NCI-H1092 (cell line): Measurements from ENCODE around the gene DPPA2.

Source experiments
- DNase-seq: peaks from one replicate; lab custom pipeline; 2025; lab: John Stamatoyannopoulos, UW

The DPPA2 gene

DNA sequence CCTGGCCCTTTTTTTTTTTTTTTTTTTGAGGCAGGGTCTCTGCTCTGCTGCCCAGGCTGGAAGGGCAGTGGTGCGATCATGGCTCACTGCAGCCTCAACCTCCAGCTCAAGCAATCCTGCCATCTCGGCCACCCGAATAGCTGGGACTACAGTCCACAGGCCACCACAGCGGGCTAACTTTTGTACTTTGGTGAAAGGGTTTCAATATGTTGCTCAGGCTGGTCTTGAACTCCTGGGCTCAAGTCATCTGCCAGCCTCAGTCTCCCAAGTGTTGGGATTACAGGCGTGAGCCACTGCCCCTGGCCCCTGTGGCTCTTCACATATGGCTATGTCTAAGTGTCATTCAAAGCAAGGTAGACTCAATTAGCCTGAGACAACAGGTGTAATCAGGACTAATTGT, 8.8 kb upstream of the DPPA2 start:
- DNase-seq: no peak

DNA sequence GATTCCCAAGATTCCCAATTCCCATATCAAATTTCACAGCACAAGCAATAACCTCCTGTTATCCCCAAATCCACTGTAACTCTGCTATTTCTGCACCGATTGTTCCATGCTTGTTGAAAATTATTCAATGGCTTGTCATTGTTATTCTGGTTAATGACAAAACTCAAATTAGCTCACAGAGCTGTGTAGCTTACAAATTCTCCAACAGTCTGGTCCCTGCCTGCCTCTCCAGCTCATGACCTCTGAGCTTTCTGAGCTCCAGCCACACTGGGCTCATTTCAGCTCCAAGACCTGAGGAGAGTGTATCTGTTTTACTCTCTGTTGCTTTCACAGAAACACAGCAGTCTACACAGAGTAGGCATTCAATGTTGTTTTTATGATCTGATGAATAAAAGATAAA, 3.3 kb downstream of the DPPA2 start:
- DNase-seq: no peak

DNA sequence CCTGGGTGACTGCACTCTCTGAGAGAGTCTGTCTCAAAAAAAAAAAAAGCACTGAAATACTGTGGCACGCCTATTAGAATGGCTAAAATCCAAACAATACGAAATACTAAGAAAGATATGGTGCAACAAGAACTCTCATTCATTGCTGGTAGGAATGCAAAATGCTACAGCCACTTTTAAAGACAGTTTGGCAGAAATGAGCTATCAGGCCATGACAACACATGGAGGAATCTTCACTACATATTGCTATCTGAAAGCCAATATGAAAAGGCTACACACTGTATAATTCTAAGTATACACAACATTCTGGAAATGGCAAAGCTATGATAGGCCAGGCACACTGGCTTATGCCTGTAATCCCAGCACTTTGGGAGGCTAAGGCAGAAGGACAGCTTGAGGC, 18.8 kb downstream of the DPPA2 start:
- DNase-seq: no peak

DNA sequence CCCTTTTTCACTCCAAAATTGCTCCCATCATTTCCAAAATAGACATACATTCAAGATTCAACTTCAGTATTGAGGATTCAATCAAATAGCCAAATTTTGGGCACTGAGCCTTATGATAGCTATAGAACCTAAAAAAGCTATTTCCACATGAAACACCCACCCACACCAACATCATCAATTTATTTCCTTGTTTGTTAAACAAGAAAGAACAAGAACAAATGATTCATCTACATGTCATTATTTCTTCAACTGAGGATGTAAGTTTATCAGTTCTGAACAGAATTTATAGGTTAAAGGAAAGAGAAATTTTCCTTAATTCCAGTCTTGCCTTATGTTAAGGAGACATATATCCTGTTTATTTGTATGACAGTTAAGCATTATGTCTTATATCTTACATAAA, 32.2 kb downstream of the DPPA2 start:
- no peak for DNase-seq

DNA sequence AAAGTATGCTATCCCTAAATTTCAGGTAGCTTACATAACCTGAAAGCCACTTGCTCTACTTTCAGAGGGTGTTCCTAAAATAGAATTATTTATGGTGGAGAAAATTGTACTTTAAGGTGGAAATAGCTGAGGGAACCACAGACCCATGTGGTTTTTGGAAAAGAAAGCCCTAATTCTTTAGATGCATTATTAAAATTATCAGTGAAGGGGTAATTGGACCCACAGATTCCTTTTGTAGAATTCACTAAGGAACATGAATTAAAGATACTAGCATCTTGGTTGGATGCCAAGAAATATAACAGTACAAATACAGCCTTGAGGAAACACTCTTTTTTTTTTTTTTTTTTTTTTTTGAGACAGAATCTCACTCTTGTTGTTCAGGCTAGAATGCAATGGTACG, 37.8 kb downstream of the DPPA2 start:
- no peak for DNase-seq

DNA sequence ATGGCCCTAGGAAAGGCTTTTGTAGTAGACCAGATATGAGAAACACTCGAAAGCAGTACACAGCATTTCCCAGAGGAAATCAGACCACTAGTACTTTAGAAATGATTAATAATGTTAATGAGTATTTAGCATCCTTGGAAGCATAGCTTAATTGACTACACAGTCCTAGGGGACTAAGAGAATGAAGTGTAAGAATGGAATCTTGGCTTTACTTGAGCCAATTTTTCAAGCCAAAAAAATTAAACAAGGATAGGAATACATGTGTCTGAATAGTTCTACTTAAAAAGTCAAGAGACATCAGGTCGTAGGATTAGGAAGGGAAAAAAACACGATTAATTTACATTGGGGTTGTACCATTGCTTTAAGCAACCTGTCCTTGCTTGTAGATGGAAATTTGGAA, 38.2 kb downstream of the DPPA2 start:
- DNase-seq: no peak

DNA sequence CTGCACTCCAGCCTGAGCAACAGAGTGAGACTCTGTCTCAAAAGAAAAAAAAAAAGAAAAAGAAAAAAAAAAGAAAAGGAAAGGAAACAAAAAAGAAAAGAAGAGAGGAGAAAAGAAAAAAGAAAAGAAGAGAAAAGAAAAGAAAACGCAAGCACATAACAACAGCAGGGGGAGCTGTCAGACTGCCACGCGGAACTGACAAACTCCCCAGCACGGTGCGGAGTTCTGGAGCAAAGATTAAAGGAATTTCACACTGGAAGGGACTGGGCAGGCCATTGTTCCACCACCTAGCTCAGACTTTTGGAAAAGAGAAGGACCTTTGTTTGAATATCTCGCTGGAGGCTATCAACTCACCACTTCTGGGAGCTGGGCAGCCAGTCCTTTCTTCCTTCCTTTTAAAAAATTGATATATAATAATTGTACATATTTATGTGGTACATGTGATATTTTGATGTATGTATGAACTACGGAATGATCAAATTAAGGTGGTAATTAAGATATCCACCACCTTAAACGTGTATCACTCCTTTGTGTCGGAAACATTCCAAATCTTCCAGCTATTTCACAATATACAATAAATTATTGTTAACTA, 40.5 kb downstream of the DPPA2 start:
- DNase-seq: no peak

DNA sequence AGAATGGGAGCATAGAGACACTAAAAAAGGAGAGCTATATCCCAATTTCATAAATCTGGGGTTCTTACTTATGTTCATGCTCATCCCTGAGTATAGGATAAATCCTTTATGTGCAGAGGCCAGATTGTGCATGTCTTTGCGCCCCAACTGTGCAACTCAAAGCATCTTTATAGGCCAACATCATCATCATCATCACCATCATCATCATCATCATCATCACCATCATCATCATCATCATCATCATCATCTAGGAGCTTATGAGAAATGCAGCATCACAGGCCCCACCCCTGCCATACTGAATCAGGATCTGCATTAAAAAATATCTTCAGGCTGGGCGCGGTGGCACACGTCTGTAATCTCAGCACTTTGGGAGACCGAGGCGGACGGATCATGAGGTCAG, 45.5 kb downstream of the DPPA2 start:
- no peak for DNase-seq

DNA sequence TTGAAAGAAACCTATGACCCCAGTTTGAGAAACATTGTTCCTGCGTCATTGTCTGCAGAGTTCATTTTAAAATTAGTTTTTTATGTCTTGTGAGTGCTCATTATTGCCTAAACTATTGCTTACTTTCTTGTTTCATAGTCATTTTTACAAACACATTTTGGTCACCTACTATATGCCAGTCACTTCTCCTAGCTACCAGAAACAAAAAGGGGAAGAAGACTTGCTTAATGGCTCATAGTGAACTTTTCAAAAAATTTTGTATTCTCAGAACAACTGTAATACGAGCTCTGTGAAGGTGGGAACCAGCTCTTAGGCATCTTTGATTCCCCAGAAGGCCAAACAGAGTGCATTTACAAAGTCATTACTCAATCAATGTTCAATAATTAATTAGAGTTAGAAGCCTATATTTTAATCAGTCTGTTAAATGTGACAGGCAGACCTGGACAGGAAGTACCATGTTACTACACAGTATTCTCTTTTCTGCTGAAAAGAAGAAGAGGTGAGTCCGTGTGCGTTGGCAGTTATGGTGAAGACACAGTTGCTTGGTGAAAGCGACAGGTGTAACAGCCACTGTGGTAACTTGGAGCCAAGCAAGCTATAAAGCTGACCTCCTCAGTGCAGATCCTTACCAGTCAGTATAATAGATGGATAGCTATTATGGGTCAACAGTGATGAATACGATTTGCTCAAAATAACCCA, 46.6 kb downstream of the DPPA2 start:
- DNase-seq: no peak

DNA sequence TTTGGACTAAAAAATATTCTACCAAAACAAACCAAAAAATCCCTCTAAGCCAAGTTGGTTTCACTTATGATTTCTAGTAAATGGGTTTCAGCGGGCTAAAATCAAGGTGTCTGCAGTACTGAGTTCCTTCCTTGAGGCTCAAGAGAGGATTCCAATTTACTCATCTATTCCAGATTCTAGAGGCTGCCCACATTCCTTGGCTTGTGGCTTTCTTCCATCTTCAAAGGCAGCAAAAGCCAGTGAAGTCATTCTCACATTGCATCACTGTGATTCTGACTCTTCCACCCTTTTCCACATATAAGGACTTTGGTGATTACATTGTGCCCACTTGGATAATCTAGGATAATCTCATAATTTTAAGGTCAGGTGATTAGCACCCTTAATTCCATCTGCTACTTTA, 48.1 kb downstream of the DPPA2 start:
- DNase-seq: no peak

DNA sequence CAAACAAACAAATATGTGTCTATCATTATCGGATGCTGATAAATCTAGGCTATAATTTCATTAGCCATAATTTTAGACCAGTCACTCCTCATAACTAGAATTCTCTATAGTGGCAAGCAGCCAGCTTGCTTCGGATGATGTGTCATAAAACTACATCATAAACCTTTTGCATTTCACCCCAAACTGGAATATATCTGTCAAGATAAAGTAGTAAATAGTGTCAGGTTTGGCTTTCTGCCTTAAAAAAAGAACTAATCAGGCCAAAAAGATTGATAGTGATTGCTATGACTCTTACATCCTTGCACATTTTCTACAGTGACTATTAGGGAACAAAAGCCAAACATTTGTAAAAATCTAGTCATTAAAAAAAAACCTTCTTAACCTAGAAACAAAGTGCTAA, 51.0 kb downstream of the DPPA2 start:
- no peak for DNase-seq

DNA sequence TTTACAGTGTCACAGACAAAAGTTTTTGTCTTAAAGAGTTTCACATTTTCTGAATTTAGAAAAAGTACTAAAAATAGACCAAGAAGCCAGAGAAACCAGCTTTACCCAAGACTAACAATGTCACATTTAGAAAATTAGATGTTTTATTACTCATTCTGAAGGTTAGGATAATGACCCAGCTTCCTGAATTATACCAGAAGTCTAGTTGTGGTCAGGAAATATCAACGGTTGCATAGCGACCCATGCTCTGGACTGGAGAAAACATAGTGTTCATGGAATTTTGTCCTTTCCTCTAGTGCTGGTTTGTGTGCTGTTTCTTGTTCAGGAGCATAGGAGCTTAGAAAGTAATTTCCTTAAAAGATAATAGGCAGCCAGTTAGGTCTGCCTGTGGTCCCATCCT, 59.0 kb downstream of the DPPA2 start:
- no peak for DNase-seq

DNA sequence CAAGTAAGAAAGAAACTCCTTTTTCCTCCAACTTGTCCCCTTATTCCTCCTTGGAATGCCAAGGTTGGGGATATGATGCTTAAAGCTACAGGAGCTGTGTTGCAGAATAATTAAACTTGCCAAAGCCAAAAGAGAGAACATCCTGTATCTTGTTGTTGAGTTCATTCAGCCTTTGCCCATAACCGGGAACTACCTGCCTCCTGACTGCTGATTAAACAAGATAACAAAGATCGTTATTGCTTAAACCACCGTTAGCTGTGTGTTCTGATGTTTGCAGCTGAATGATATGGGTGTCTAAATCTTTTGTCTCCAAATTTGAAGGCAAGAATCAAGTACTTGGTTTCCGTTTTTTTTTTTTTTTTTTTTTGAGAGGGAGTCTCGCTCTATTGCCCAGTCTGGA, 61.5 kb downstream of the DPPA2 start:
- no peak for DNase-seq

DNA sequence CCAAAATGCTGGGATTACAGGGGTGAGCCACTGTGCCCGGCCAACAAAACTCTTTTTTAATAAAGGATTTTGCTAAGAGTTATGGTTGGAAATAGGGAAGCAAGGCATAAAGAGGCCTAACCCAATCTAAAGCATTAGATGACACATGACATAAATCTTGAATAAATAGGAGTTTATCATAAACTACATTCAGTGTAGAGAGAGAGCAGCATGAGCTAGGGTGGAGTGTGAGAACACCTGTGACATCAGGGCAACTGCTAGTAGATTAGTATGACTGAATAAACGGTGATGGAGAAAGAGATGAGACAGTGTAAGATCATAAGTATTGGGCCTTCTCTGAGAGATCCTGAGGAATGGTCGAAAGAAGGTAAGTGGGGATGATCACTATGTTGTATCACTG, 63.7 kb downstream of the DPPA2 start:
- no peak for DNase-seq
